GM19438 (cell line): Measurements from ENCODE around the gene CETN1.

Source experiments
- ATAC-seq: cut with Tn5 transposase; IDR thresholded peaks from one replicate; pipeline ENCODE4 v1.9.1; 2021; ENCODE audit warnings: low read depth; ENCODE audit not compliant: unreplicated experiment

The CETN1 gene

GRCh38 chr18:580154-580553 is at the start of gene CETN1:
Gene CETN1, plus strand, starts transcription at chr18:580380. Its CDS starts 29 bp downstream, at chr18:580409.
- ATAC-seq: no peak

GRCh38 chr18:532018-532417 is 48.2 kb upstream of the CETN1 start:
- no peak for ATAC-seq

GRCh38 chr18:532632-533031 is 47.5 kb upstream of the CETN1 start:
- no peak for ATAC-seq

GRCh38 chr18:533995-534601 is 46.1 kb upstream of the CETN1 start:
- ATAC-seq: no peak

GRCh38 chr18:543447-544078 is 36.6 kb upstream of the CETN1 start:
- ATAC-seq: no peak

- no peak for ATAC-seq
These were observed 30.2 kb upstream of the CETN1 start for GRCh38 chr18:549967-550366.

GRCh38 chr18:551404-552061 is 28.6 kb upstream of the CETN1 start:
- peak; percentile 95 for ATAC-seq

- no peak for ATAC-seq
These were observed 24.3 kb upstream of the CETN1 start for GRCh38 chr18:555705-556457.

- ATAC-seq: no peak
These were observed 15.2 kb upstream of the CETN1 start for GRCh38 chr18:564708-565561.

- ATAC-seq: no peak
These were observed 14.6 kb upstream of the CETN1 start for GRCh38 chr18:565562-566061.

- ATAC-seq: no peak
These were observed 13.1 kb upstream of the CETN1 start for GRCh38 chr18:567122-567521.

- no peak for ATAC-seq
These were observed 11.4 kb upstream of the CETN1 start for GRCh38 chr18:568731-569130.

- ATAC-seq: no peak
These were observed 9.9 kb upstream of the CETN1 start for GRCh38 chr18:570256-570655.

GRCh38 chr18:570697-571096 is 9.5 kb upstream of the CETN1 start:
- no peak for ATAC-seq

- no peak for ATAC-seq
These were observed 7.9 kb upstream of the CETN1 start for GRCh38 chr18:572091-572830.

- ATAC-seq: no peak
These were observed 7.3 kb upstream of the CETN1 start for GRCh38 chr18:572831-573289.

GRCh38 chr18:573385-573784 is 6.8 kb upstream of the CETN1 start:
- no peak for ATAC-seq

GRCh38 chr18:574149-574860 is 5.9 kb upstream of the CETN1 start:
- ATAC-seq: no peak
